ENCODE results near the gene ZKSCAN1.

ZKSCAN1 gene

GRCh38 chr7:100082978-100083377, 67.6 kb downstream of the ZKSCAN1 start:
- no peak for DNase-seq

GRCh38 chr7:100085515-100085914, 70.1 kb downstream of the ZKSCAN1 start:
- no peak for DNase-seq

GRCh38 chr7:100087055-100087750, 71.8 kb downstream of the ZKSCAN1 start:
- no peak for DNase-seq

DNA sequence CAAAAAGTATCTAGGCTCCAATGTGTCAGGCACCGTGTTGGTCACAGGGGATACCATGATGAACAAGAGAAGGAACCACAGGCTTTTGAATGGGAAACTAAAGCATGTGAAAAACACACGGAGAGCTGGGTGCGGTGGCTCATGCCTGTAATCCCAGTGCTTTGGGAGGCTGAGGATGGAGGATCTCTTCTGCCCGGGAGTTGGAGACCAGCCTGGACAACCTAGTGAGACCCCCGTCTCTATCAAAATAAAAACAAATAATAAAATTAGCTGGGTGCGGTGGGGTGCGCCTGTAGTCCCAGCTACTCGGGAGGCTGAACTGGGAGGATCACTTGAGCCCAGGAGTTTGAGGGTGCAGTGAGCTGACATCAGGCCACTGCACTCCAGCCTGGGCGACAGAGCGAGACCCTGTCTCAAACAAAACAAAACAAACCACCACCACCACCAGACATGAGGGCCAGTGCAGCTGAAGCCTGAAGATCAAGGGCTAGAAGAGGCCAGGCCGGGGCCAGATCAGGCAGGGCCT, 72.8 kb downstream of the ZKSCAN1 start:
- DNase-seq: no peak

GRCh38 chr7:100088621-100089457, 73.4 kb downstream of the ZKSCAN1 start, which contains the start of gene COPS6:
TSS of gene COPS6 (plus strand) at chr7:100088969. CDS start at chr7:100088991, 22 bp downstream.
- peak; percentile 78 for DNase-seq

GRCh38 chr7:100089458-100090196, 74.2 kb downstream of the ZKSCAN1 start:
- no peak for DNase-seq

GRCh38 chr7:100090527-100091410, 75.4 kb downstream of the ZKSCAN1 start:
- DNase-seq: no peak
